Measurements from ENCODE around the gene GMDS. TPM values are rescaled to one million over a fixed set of nuclear protein-coding genes. Genes with fewer than 3 reads are reported as not detected.

The GMDS gene
- total and polyA plus RNA-seq, 2 of the 13 experiments (the other 11 are each of a cell fraction or from before 2014, with no cell fraction given) = 64.4 to 112 TPM

DNA sequence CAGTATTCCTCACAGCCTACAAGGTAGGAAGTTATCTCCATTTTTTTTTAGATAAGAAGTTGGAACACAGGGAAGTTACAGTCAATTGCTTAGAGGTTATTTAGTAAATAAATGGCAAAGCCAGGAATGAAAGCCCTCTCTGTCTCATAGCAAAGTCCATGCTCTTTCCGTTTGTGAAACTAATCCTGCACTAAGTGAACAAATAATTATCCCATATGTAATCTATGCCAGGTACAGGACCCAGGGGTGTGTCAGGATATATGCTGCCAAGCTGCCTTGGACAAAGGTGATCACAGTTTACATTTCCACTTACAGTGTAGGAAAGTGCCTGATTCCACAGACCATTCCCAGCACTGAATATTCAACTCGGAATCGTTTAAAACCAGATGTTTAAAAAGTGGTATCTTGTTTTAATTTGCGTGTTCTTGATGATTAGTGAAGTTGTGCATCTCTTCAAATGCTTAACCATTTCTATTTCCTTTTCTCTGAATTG is 13.6 kb upstream of the GMDS start (continued):
- TF ChIP-seq ZNF543 (CRISPR knock-in tag; IDR thresholded peaks at IDR 0.05) = no peak
- TF ChIP-seq, protein P1, sequence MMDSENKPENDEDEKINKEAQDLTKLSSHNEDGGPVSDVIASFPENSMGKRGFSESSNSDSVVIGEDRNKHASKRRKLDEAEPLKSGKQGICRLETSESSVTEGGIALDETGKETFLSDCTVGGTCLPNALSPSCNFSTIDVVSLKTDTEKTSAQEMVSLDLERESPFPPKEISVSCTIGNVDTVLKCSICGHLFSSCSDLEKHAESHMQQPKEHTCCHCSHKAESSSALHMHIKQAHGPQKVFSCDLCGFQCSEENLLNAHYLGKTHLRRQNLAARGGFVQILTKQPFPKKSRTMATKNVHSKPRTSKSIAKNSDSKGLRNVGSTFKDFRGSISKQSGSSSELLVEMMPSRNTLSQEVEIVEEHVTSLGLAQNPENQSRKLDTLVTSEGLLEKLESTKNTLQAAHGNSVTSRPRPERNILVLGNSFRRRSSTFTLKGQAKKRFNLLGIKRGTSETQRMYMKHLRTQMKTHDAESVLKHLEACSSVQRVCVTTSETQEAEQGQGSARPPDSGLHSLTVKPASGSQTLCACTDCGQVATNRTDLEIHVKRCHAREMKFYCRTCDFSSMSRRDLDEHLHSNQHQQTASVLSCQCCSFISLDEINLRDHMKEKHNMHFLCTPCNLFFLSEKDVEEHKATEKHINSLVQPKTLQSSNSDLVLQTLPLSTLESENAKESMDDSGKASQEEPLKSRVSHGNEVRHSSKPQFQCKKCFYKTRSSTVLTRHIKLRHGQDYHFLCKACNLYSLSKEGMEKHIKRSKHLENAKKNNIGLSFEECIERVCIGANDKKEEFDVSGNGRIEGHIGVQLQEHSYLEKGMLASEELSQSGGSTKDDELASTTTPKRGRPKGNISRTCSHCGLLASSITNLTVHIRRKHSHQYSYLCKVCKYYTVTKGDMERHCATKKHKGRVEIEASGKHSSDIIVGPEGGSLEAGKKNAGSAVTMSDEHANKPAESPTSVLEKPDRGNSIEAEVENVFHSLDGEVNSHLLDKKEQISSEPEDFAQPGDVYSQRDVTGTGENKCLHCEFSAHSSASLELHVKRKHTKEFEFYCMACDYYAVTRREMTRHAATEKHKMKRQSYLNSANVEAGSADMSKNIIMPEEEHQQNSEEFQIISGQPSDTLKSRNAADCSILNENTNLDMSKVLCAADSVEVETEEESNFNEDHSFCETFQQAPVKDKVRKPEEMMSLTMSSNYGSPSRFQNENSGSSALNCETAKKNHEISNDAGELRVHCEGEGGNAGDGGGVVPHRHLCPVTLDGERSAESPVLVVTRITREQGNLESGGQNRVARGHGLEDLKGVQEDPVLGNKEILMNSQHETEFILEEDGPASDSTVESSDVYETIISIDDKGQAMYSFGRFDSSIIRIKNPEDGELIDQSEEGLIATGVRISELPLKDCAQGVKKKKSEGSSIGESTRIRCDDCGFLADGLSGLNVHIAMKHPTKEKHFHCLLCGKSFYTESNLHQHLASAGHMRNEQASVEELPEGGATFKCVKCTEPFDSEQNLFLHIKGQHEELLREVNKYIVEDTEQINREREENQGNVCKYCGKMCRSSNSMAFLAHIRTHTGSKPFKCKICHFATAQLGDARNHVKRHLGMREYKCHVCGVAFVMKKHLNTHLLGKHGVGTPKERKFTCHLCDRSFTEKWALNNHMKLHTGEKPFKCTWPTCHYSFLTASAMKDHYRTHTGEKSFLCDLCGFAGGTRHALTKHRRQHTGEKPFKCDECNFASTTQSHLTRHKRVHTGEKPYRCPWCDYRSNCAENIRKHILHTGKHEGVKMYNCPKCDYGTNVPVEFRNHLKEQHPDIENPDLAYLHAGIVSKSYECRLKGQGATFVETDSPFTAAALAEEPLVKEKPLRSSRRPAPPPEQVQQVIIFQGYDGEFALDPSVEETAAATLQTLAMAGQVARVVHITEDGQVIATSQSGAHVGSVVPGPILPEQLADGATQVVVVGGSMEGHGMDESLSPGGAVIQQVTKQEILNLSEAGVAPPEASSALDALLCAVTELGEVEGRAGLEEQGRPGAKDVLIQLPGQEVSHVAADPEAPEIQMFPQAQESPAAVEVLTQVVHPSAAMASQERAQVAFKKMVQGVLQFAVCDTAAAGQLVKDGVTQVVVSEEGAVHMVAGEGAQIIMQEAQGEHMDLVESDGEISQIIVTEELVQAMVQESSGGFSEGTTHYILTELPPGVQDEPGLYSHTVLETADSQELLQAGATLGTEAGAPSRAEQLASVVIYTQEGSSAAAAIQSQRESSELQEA (CRISPR knock-in tag; IDR thresholded peaks at IDR 0.05; ENCODE audit: not compliant biosample characterization) = no peak
- TF ChIP-seq, protein P2, sequence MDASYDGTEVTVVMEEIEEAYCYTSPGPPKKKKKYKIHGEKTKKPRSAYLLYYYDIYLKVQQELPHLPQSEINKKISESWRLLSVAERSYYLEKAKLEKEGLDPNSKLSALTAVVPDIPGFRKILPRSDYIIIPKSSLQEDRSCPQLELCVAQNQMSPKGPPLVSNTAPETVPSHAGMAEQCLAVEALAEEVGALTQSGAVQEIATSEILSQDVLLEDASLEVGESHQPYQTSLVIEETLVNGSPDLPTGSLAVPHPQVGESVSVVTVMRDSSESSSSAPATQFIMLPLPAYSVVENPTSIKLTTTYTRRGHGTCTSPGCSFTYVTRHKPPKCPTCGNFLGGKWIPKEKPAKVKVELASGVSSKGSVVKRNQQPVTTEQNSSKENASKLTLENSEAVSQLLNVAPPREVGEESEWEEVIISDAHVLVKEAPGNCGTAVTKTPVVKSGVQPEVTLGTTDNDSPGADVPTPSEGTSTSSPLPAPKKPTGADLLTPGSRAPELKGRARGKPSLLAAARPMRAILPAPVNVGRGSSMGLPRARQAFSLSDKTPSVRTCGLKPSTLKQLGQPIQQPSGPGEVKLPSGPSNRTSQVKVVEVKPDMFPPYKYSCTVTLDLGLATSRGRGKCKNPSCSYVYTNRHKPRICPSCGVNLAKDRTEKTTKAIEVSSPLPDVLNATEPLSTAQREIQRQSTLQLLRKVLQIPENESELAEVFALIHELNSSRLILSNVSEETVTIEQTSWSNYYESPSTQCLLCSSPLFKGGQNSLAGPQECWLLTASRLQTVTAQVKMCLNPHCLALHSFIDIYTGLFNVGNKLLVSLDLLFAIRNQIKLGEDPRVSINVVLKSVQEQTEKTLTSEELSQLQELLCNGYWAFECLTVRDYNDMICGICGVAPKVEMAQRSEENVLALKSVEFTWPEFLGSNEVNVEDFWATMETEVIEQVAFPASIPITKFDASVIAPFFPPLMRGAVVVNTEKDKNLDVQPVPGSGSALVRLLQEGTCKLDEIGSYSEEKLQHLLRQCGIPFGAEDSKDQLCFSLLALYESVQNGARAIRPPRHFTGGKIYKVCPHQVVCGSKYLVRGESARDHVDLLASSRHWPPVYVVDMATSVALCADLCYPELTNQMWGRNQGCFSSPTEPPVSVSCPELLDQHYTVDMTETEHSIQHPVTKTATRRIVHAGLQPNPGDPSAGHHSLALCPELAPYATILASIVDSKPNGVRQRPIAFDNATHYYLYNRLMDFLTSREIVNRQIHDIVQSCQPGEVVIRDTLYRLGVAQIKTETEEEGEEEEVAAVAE (CRISPR knock-in tag; IDR thresholded peaks at IDR 0.05; ENCODE audit: borderline replicate concordance) = no peak
- TF ChIP-seq, protein P3, sequence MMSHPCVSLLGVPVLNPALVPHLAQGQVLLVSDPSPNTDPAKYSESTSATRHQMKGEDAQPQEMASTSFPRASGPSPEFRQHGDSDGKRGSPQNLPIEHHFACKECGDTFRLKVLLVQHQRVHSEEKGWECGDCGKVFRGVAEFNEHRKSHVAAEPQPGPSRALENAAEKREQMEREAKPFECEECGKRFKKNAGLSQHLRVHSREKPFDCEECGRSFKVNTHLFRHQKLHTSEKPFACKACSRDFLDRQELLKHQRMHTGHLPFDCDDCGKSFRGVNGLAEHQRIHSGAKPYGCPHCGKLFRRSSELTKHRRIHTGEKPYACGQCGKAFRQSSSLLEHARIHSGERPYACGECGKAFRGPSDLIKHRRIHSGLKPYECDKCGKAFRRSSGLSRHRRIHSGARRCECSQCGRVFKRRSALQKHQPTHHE (CRISPR knock-in tag; IDR thresholded peaks at IDR 0.05; ENCODE audit: borderline replicate concordance) = no peak
- no peak for TF ChIP-seq XBP1 (CRISPR knock-in tag; IDR thresholded peaks at IDR 0.05)
- TF ChIP-seq POLR2G (IDR thresholded peaks at IDR 0.05; ENCODE audit: low read depth, low read length) = peak; percentile 68
- TF ChIP-seq, protein P4, sequence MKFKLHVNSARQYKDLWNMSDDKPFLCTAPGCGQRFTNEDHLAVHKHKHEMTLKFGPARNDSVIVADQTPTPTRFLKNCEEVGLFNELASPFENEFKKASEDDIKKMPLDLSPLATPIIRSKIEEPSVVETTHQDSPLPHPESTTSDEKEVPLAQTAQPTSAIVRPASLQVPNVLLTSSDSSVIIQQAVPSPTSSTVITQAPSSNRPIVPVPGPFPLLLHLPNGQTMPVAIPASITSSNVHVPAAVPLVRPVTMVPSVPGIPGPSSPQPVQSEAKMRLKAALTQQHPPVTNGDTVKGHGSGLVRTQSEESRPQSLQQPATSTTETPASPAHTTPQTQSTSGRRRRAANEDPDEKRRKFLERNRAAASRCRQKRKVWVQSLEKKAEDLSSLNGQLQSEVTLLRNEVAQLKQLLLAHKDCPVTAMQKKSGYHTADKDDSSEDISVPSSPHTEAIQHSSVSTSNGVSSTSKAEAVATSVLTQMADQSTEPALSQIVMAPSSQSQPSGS (CRISPR knock-in tag; IDR thresholded peaks at IDR 0.05) = no peak
- TF ChIP-seq MTF2 (CRISPR knock-in tag; IDR thresholded peaks at IDR 0.05; ENCODE audit: borderline replicate concordance) = no peak
- TF ChIP-seq AGO2 (optimal IDR thresholded peaks at IDR 0.05; ENCODE audit: low read depth, low read length) = no peak
- TF ChIP-seq ZNF17 (CRISPR knock-in tag; IDR thresholded peaks at IDR 0.05) = no peak
